ENCODE data around the gene KIF26B. TPM values are rescaled to one million over a fixed set of nuclear protein-coding genes. Genes with fewer than 3 reads are reported as not detected.

Gene KIF26B
- total and polyA plus RNA-seq, 8 donors, result 0.15 to 3.2 (median 0.89) TPM; not detected in 1

DNA sequence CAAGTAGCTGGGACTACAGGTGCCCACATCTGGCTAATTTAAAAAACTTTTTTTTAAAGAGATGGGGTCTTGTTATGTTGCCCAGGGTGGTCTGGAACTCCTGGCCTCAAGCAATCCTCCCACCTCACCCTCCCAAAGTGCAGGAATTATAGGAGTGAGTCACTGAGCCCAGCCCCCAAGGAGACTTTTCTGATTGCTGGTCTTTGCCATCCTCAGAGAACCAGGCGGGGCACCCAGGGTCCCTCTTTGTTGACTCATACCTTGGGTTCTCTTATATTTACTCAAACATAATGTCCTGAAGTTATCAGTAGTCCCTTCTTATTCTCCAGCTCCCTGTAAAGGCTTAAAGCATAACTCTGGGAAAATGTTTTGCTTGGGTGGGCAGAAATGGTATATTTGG, 51.1 kb downstream of the KIF26B start:
- Histone ChIP-seq H3K36me3 (no peaks in the 10 kb centered on the region), H3K27me3 (no peaks in the 10 kb centered on the region), H3K9me3 (peaks cover 17 to 31% (median 26%) of the 10 kb centered on the region in 4 donors), H3K4me3 (no peak overlapping the region), H3K27ac (no peak overlapping the region), H3K4me1 (no peaks in the 10 kb centered on the region)
- no peak for DNase-seq
- TF ChIP-seq POLR2A (IDR thresholded peaks at IDR 0.05), result no peak
- TF ChIP-seq POLR2AphosphoS5 (IDR thresholded peaks at IDR 0.05), result no peak
- TF ChIP-seq EP300 (IDR thresholded peaks at IDR 0.05), result no peak
- TF ChIP-seq, protein P1, sequence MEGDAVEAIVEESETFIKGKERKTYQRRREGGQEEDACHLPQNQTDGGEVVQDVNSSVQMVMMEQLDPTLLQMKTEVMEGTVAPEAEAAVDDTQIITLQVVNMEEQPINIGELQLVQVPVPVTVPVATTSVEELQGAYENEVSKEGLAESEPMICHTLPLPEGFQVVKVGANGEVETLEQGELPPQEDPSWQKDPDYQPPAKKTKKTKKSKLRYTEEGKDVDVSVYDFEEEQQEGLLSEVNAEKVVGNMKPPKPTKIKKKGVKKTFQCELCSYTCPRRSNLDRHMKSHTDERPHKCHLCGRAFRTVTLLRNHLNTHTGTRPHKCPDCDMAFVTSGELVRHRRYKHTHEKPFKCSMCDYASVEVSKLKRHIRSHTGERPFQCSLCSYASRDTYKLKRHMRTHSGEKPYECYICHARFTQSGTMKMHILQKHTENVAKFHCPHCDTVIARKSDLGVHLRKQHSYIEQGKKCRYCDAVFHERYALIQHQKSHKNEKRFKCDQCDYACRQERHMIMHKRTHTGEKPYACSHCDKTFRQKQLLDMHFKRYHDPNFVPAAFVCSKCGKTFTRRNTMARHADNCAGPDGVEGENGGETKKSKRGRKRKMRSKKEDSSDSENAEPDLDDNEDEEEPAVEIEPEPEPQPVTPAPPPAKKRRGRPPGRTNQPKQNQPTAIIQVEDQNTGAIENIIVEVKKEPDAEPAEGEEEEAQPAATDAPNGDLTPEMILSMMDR (IDR thresholded peaks at IDR 0.05), result no peak
- WGBS, 5 donors, result 59 to 88% (median 79%) methylated on average over 1 of the region's 1 CpG; no CpG with 5 or more reads in 1 of the 5 donors
- intact Hi-C loops (cut with DNase I; ENCODE audit: low total_unique reads), result no loop called here

DNA sequence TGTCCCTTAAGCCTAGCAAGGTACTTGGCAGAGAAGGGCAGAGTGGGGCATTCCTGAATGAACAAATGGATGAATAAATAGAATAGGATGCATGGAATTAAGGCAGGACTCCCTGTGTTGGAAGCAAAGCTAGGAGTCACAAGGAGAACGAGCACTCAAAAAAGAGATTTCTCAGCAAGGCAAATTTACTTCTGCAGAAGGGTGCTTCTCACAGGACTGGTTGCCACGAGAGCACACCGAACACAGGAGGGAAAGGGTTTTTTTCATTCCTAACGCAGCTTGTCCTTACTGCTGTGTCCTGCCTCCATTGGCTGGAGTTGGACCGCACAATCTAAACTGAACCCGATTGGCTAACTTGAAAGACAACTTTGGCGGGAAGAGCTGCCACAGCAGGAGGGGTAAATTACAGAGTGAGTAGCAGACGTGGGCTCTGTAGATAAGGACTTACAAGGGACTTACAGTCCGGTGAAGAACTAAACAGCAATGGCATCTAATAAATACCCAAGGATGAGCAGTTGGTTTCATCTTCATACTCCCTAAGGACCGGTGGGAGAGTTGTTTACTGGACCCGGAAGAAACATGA, 52.4 kb downstream of the KIF26B start:
- intact Hi-C loops (cut with DNase I; ENCODE audit: low total_unique reads), result no loop called here
- no peaks in the 10 kb centered on the region for H3K36me3 ChIP-seq

DNA sequence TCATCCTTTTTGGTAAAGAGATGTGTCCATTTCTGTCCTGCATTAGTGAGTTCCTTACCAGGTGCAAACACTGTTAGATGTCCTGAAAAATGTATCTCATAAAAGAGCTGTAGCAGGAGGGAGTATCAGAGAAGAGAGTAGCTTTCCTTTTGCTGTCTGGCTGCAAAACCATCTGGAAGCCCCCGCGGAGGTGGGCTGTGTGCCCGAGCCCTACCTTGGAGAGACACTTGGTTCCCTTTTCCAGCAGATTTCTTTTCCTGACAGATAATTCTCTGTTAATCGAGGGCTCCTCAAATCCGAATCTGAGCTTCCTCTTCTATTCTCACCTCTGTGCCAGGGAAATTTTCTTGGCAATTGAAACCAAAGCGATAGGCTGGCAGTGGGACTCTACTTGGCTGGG, 53.0 kb downstream of the KIF26B start:
- intact Hi-C loops (cut with DNase I; ENCODE audit: low total_unique reads), result no loop called here
- Histone ChIP-seq H3K4me3 (no peak overlapping the region), H3K4me1 (no peaks in the 10 kb centered on the region), H3K9me3 (peaks cover 17 to 31% (median 26%) of the 10 kb centered on the region in 4 donors), H3K27ac (no peak overlapping the region), H3K36me3 (no peaks in the 10 kb centered on the region), H3K27me3 (no peaks in the 10 kb centered on the region)
- 94 to 99% (median 96%) methylated on average over 6 of the region's 6 CpGs for WGBS, 5 donors
- TF ChIP-seq POLR2AphosphoS5 (IDR thresholded peaks at IDR 0.05) (no peak), POLR2A (IDR thresholded peaks at IDR 0.05) (no peak), EP300 (IDR thresholded peaks at IDR 0.05) (no peak)
- TF ChIP-seq, protein P1 (IDR thresholded peaks at IDR 0.05), result no peak
- no peak for DNase-seq

More for the DNA sequence above, 52.4 kb downstream of the KIF26B start:
- Histone ChIP-seq H3K4me3 (no peak overlapping the region), H3K27ac (no peak overlapping the region), H3K4me1 (no peaks in the 10 kb centered on the region), H3K27me3 (no peaks in the 10 kb centered on the region), H3K9me3 (peaks cover 17 to 31% (median 26%) of the 10 kb centered on the region in 4 donors)
- 94 to 96% (median 95%) methylated on average over 11 of the region's 11 CpGs for WGBS, 5 donors
- no peak for DNase-seq
- TF ChIP-seq POLR2A (IDR thresholded peaks at IDR 0.05), result no peak

DNA sequence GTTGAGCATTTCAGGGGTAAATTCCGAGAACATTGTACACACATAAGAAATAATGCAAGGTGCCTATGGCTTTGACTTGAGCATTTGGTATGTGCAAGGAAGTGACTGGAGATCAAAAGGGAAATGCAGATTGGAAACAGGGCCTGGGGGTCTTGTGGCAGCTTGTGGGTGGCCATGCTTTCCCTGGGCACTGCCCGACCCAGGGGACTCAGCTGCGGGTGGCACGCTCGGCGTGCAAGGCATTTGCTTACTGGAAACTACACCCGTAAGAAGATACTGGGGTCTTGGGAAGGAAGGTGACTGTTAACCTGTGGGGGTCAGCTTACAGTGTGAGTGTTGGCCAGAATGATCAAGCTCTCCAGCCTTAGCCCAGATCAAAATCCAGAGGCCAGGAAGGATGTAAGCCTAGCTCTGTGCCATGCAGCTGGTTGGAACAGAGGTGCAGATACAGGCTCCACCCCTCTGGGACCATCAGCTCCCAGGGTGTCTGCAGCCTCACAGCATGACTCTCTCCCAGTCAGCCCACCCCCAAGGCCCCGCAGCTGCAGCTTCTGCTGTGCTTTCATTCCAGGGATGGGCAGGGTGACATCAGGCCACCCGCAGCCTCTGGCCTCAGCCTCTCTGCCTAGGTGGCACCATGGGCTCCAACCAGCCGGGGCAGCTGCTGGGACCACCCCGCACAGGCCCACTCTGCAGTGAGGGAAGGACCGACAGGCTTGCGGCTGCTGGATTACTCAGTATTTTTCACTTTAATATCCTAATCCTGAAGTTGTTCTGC, 55.1 kb downstream of the KIF26B start:
- intact Hi-C loops (cut with DNase I; ENCODE audit: low total_unique reads), result no loop called here
- no peak overlapping the region for H3K4me3 ChIP-seq
- peaks cover 17 to 31% (median 26%) of the 10 kb centered on the region in 4 donors for H3K9me3 ChIP-seq
- H3K27ac ChIP-seq, result no peak overlapping the region
- 91 to 97% (median 93%) methylated on average over 13 of the region's 13 CpGs for WGBS, 5 donors
- no peaks in the 10 kb centered on the region for H3K4me1 ChIP-seq
- no peak for DNase-seq
- H3K27me3 ChIP-seq, result no peaks in the 10 kb centered on the region
- no peaks in the 10 kb centered on the region for H3K36me3 ChIP-seq
- TF ChIP-seq POLR2AphosphoS5 (IDR thresholded peaks at IDR 0.05) (no peak), EP300 (IDR thresholded peaks at IDR 0.05) (no peak), POLR2A (IDR thresholded peaks at IDR 0.05) (no peak)
- TF ChIP-seq, protein P1 (IDR thresholded peaks at IDR 0.05), result no peak

All from stomach (tissue), 9 donors.